GM19372 (cell line): Measurements from ENCODE around the gene PSMC4.
"Not testable (repeated sequence)": the region's sequence is repeated elsewhere in the genome, so short reads cannot be mapped to it uniquely, and the experiment has no call there.

ENCODE experiments used
- ATAC-seq: cut with Tn5 transposase; IDR thresholded peaks from one replicate; pipeline ENCODE4 v1.9.1; 2021; ENCODE audit warnings: mild to moderate bottlenecking, low read depth, moderate library complexity; ENCODE audit not compliant: unreplicated experiment

PSMC4 gene

DNA sequence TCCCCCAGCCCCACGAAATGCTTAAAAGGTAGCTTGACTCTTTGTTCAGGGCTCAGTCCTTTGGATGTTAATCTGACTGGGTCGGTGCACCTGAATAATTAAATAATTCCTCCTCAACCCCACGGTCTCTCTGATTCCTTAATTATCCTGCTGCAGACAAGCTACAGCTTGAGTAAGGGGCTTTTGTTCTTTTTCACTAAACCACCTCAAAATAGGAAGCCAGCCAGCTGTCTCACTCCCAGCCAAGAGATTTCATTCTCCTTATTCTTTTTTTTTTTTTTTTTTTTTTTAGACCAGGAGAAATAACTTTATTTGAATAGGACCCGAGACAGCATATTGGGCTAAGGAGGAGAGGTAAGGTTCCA, 28.6 kb upstream of the PSMC4 start:
- ATAC-seq = no peak

DNA sequence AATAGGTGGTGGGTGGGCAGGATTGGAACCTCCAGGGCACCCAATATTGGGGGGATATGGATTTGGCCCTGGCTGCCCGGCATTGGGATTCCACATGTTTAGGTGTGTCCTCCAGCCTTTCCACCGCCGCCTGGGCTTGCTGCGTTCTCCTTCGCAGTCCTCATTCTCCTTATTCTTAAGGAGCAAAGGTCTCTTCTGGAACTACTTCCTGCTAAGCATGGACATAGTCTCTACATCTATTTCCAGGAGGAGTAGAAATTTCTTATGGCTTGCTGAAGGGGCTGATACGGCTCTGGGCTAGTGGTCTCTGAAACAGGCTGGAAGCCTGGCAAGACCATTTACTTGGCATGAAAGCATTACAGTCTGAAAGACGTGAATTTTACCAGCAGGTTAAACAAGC, 27.4 kb upstream of the PSMC4 start:
- ATAC-seq = no peak

DNA sequence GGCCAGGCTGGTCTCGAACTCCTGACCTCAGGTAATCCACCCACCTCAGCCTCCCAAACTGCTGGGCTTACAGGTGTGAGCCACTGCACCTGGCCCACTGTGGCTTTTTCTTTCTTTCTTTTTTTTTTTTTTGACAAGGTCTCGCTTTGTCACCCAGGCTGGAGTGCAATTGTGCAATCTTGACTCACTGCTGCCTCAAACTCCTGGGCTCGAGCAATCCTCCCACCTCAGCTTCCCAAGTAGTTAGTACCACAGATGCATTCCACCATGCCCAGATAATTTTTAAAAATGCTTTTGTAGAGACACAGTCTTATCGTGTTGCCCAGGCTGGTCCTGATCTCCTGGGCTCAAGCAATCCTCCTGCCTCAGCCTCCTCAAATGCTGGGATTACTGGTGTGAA, 24.4 kb upstream of the PSMC4 start:
- no peak for ATAC-seq

DNA sequence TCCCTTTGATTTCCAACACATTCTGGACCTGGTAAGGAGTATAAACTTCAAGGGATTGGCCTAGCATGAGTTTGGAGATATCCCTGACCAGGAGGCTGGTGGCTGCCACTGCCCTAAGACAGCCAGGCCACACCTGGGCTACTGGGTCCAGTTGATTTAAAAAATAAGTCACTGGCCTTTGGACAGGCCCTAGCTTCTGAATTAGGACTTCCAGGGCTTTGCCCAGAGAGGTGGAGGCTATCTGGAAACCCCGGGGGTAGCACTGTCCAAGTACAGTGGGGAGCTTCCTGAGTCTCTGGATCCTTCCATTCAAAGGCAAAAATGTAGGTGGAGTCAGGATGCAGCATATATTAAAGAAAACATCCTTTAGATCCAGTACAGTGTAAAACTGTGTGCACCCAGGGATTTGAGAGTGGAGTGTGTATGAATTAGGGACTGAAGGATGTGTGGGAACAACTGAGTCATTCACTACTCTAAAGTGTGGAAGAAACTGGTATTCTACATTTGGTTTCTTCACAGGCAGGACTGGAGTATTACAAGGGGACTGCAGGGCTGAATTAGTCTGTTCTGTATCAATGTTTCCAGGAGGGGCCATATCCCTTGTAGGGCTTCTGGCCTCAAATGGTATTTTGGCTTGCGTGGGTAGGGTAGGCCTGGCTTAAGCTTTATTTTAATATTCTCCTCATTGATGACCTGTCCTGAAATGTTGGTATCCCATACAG, 21.8 kb upstream of the PSMC4 start:
- ATAC-seq = no peak

DNA sequence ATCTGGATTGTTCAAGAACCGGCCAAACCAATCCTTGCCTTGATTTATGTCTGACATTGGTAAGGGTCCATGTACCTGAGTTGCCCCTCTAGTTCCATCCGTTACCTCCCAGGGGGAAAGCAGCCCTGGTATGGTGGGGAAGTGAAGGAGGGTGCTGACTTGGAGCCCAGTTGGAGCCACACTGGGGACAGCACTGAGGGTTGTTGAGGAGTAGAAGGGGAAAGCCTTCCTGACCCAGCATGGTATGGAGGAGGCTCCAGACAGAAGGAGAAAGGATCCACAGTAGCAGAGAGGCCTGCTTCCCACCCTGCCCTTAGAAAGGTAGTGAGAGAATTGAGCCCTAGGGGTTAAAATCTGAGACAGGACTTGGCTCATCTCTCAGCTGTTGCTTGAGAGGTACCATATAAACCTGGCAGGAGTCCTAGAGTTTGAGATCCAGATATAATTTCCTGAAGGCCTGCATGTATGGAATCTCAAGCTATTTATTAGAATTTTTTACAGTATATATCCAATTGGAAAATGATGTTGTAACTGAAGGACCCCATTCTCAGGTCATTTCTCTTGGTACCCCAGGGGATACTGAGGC, 19.8 kb upstream of the PSMC4 start:
- ATAC-seq = no peak

DNA sequence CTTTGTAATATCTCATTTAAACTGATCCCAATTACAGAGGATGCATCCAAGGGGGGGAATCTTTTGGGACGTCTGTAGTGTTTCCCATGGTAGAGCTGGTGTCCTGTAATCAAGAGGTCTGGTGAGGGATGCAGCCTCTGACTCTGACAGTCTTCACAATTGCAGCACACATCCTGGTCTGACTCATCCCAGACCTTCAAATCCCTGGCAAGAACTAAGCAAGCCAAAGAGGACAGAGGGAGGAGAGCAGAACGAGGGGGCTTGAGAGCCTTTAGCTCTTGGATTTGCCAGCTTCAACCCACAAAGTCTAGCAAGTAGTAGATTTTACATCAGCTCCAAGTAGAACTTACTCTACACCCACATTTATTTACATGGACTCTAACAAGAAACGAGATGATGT, 19.3 kb upstream of the PSMC4 start:
- ATAC-seq = no peak

DNA sequence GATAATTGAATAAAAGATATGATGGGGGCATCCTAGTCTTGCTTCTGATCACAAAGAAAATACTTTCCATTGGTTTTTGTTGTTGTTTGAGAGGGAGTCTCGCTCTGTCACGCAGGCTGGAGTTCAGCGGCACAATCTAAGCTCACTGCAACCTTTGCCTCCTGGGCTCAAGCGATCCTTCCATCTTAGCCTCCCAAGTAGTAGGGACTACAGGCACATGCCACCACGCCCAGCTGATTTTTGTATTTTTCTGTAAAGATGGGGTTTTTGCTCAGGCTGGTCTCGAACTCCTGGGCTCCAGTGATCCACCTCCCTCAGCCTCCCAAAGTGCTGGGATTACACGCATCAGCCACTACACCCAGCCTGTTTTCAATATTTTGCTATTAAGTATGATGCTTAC, 17.1 kb upstream of the PSMC4 start:
- ATAC-seq = no peak

DNA sequence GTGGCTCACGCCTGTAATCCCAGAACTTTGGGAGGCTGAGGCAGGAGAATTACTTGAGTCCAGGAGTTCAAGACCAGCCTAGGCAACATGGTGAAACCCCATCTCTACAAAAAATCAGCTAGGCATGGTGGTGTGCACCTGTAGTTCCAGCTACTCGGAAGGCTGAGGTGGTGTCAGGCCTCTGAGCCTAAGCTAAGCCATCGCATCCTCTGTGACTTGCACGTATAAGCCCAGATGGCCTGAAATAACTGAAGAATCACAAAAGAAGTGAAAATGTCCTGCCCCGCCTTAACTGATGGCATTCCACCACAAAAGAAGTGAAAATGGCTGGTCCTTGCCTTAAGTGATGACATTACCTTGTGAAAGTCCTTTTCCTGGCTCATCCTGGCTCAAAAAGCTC, 13.1 kb upstream of the PSMC4 start:
- ATAC-seq = not testable (repeated sequence)

DNA sequence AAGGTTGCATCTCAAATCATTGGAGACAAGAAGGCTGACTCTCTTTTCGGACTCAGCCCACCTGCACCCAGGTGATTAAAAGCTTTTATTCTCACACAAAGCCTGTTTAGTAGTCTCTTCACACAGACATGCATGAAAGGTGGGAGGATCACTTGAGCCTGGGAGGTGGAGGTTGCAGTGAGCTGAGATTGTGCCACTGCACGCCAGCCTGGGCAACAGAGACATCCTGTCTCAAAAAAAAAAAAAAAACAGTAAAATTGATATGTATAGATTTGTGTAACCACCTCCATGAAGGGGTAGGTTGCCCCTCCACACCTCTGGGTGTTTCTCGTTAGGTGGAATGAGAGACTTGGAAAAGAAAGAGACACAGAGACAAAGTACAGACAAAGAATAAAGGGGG, 12.0 kb upstream of the PSMC4 start:
- not testable (repeated sequence) for ATAC-seq

DNA sequence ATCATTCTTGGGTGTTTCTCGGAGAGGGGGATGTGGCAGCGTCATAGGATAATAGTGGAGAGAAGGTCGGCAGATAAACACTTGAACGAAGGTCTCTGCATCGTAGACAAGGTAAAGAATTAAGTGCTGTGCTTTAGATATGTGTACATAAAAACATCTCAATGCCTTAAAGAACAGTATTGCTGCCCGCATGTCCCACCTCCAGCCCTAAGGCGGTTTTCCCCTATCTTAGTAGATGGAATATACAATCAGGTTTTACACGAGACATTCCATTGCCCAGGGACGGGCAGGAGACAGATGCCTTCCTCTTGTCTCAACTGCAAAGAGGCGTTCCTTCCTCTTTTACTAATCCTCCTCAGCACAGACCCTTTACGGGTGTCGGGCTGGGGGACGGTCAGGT, 11.6 kb upstream of the PSMC4 start:
- ATAC-seq = not testable (repeated sequence)

DNA sequence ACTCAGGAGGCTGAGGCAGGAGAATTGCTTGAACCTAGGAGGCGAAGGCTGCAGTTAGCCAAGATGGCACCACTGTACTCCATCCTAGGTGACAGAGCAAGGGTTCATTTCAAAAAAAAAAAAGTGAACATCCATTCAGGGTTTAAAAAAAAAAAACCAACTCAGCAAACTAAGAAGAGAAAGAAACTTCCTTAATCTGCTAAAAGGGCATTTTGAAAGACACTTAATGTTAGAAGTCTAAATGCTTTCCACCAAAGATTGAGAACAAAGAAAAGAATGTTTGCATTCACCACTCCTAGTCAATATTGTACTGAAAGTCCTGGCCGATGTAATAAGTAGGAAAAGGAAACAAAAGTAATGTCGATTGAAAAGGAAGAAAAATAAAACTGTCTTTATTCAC, 7.1 kb upstream of the PSMC4 start:
- no peak for ATAC-seq

DNA sequence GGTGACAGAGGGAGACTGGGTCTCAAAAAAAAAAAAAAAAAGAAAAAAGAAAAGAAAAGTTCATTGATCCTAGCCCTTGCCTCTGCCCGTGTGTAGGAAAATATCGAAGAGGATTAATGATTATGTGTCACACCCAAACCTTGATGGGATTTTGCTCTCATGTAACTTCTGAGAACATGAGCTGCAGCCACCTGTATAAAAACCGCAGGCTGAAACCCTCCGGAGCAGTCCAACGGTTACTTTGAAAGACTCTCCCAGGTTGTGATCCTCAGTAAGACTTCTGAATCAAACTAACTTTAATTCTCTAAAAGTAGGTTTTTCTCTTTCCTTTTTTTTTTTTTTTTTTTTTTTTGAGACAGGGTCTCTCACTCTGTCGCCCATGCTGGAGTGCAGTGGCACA, 4.3 kb upstream of the PSMC4 start:
- ATAC-seq = no peak

DNA sequence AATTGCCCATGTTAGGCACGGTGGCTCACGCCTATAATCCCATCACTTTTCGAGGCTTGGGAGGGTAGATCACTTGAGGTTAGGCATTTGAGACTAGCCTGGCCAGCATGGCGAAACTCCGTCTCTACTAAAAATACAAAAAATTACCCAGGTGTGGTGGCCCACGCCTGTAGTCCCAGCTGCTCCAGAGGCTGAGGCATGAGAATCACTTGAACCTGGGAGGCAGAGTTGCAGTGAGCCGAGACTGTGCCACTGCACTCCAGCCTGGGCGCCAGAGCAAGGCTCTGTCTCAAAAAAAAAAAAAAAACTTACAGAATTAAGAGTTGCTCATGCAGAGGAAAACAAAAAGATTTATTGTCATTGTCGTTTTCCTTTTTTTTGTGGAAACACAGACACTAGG, 3.4 kb upstream of the PSMC4 start:
- ATAC-seq = no peak

DNA sequence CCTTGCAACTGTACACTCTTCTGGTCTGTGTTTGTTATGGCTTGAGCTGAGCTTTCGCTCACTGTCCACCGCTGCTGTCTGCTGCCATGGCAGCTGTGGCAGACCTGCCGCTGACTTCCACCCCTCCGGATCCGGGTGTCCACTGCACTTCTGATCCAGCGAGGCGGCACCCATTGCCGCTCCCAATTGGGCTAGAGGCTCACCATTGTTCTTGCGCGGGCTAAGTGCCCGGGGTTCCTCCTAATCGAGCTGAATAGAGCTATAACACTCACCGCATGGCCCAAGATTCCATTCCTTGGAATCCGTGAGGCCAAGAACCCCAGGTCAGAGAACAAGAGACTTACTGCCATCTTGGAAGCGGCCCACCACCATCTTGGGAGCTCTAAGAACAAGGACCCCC, 2.2 kb upstream of the PSMC4 start:
- ATAC-seq = no peak

DNA sequence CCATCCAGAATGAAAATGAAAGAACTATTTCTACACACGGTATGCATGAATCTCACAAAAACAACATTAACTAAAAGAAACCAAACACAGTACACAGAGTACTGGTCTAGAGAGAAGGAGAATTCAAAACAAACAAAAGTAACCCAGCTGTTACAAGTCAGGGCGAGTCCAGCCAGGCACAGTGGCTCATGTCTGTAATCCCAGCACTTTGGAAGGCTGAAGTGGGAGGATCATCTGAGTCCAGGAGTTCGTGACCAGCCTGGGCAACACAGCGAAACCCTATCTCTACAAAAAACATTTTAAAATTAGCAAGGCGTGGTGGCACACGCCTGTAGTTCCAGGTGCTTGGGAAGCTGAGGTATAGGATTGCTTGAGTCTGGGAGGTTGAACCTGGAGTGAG, 1.7 kb upstream of the PSMC4 start:
- no peak for ATAC-seq

DNA sequence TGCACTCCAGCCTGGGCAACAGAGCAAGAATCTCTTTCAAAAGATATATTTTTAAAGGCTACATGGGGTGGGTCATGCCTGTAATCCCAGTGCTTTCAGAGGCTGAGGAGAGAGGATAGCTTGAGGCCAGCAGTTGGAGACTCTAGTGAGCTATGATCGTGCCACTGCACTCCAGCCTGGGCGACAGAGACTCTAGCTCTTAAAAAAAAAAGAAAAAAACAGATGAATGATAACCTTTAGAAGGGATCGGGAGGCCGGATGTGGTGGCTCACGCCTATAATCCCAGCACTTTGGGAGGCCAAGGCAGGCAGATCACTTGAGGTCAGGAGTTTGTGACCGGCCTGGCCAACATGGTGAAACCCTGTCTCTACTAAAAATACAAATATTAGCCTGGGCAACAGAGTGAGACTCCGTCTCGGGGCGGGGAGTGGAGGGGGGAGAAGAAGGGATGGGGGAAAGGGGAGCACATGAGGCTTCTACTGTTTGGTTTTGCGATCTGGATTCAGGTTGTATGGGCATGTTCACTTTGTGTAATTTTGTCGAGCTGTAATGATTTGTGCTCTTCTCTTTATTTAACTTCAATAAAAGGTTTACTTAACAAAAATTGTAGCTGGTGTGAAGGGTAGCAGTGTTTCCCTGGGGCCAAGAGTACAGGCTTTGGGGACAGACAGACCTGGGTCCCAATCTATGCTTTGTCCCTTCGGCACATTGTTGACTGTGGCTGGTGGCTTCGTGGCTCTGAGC, 1.1 kb upstream of the PSMC4 start:
- ATAC-seq = no peak

DNA sequence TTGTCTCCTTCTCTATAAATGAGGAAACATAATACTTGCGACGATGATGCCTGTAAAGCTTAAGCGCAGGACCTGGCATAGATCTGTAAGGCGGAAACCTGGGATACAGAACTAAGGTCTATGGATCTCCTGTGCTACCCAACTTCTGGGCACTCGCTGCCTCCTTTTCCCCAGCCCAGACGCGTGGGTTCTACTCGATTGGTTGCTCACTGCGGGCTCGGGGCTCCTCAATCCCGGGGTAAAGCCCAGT, 615 bp upstream of the PSMC4 start:
- ATAC-seq = no peak

DNA sequence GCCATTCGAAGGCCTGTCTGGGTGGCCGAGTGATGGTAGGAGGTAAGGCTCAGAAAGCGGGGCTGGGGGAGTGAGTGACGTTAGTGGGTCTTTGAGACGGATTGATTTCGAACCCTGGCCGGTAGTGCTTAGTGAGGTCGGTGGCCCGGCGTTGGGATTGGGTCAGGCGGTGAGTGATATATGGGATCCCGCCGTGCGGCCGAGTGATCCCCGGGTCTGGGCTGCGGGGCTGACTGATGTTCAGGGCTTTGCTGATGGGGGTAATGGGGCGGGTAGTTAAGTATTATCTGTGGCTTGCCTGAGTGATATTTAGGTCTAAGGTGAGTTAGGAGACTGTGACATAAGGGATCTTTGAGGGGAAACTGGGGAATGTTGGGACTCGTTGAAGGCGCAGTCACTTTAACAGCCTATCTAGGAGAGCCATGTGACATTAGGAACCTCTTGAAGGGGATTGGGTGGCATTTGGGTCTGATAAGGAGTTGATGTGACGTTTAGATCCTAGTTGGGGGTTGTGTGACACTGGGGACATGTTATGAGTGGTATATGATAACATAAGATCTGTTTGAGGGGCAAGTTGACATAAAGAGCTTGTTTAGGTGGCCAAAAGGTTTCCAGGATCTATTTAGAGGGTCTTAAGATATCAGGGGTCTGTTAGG, 543 bp downstream of the PSMC4 start:
- no peak for ATAC-seq

DNA sequence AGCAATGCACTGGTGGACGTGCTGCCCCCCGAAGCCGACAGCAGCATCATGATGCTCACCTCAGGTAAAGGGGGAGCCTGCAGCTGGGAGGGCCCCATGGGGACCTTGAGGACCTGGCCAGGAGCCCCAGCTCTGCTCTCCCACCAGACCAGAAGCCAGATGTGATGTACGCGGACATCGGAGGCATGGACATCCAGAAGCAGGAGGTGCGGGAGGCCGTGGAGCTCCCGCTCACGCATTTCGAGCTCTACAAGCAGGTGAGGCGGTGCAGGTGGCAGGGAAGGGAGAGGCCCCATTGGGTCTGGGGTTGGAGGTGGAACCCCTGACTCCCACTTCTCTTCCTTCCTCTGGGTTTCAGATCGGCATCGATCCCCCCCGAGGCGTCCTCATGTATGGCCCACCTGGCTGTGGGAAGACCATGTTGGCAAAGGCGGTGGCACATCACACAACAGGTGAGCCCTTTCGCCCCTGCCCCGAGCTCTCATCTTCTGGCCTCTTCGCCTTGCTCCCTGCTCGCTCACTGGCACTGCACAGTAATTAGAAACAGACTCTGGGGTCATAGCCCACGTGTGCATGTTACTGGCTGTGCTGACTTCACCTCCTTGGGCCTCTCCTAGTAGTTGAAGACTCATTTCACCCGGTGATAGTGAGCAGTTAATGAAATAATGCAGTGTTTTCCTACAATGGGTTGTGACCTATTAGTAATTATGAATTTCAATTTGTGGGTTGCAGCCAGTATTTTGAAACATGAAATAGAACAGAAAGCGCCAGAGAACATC, 3.6 kb downstream of the PSMC4 start:
- ATAC-seq = no peak

DNA sequence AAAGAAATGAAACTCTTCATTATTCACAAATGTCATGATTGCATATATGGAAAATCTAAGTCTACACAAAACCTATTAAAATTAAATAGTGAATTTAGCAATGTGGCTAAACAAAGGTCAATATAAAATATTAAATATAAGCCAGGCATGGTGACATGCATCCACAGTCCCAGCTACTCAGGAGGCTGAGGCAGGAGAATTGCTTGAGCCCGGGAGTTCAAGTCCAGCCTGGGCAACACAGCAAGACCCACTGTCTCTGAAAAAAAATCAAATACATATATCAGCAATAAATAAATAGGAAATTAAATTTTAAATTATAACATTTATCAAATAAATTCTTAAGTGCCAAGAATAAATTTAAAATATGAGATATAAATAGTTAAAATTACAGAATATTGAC, 11.9 kb downstream of the PSMC4 start:
- no peak for ATAC-seq

DNA sequence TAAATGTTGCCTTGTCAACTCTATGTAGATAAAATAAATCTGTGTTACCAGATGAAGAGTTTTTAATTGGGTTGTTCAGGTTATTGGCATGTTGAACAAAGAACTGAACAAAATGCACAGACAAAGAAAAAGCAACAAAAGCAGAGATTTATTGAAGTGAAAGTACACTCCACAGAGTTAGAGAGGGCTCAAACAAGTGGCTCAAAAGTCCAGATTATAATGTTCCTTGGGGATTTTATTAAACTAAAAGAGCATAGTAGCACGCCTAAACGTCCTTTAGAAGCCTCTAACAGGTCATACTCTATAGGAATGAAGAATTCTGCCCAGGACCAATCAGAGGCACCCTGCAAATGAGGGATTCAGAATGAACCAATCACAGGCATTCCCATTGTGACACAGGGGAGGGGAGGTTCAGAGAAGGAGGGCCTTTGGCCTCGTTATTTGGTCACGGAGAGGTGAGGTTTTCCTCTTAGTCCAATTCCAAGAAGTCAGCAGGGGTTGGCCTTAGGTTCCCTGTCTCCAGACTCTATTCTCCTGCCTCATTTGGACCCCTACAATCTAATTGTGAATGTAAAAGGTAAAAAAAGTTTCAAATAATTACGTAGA, 12.8 kb downstream of the PSMC4 start:
- ATAC-seq = no peak
